GM13976 (cell line): Measurements from ENCODE around the gene ECHDC3.

Source experiments
- DNase-seq: peaks from one replicate; pipeline ENCODE4 v3.0.0; 2012; ENCODE audit warnings: low spot score
- CTCF ChIP-seq: IDR thresholded peaks from 2 replicates; pipeline ENCODE4 v1.5.1; 2012; ENCODE audit warnings: borderline replicate concordance, mild to moderate bottlenecking; ENCODE audit not compliant: insufficient read depth; ENCODE audit errors: extremely low read depth, missing control alignments, control extremely low read depth
- in situ Hi-C: fragments of 300-500 bp; cut with MboI; formaldehyde crosslinking; loops from one replicate; pipeline ENCODE4 v1.12.0; 2022; ENCODE audit warnings: low sequenced_read_pairs, mixed read lengths, inconsistent platforms; ENCODE audit not compliant: unreplicated experiment

Gene ECHDC3

GRCh38 chr10:11775412-11775811, 33.2 kb downstream of the ECHDC3 start:
- DNase-seq = no peak
- no peak for TF ChIP-seq CTCF
- in situ Hi-C loops = no loop called here

GRCh38 chr10:11776080-11776479, 33.9 kb downstream of the ECHDC3 start:
- TF ChIP-seq CTCF = no peak
- no peak for DNase-seq
- in situ Hi-C loops = no loop called here

GRCh38 chr10:11781114-11781513, 38.9 kb downstream of the ECHDC3 start:
- DNase-seq = no peak
- no peak for TF ChIP-seq CTCF
- in situ Hi-C loops = loop anchor here (10.0 kb wide), 1 partner anchor 204 kb away; no protein-coding TSS in a partner anchor

GRCh38 chr10:11782793-11783557, 40.8 kb downstream of the ECHDC3 start:
- in situ Hi-C loops = loop anchor here (10.0 kb wide), 1 partner anchor 202 kb away; no protein-coding TSS in a partner anchor
- peak; percentile 74 for DNase-seq
- TF ChIP-seq CTCF = peak; percentile 56

GRCh38 chr10:11783558-11783865, 41.3 kb downstream of the ECHDC3 start:
- DNase-seq = no peak
- no peak for TF ChIP-seq CTCF
- in situ Hi-C loops = loop anchor here (10.0 kb wide), 1 partner anchor 201 kb away; no protein-coding TSS in a partner anchor

GRCh38 chr10:11787374-11787773, 45.2 kb downstream of the ECHDC3 start:
- TF ChIP-seq CTCF = no peak
- in situ Hi-C loops = loop anchor here (10.0 kb wide), 1 partner anchor 197 kb away; no protein-coding TSS in a partner anchor
- DNase-seq = no peak
